HCT116 (cell line): ENCODE results near the gene MYOF.

Experiments used
- CEBPB ChIP-seq: IDR thresholded peaks from 2 replicates; pipeline ENCODE4 v1.6.1; 2012; ENCODE audit warnings: low read depth
- CTCF ChIP-seq, 3 experiments: fragments of 200-600 bp in 1 of 3; sonication (generic) in 1 of 3; IDR thresholded peaks in 2 of 3; conservative IDR thresholded peaks in 1 of 3; 2 replicates each; pipeline ENCODE4 v1.5.1; 2012 to 2017; ENCODE audit warnings: low read depth in 2 of 3, low read length in 2 of 3, antibody characterized with exemption in 1 of 3, borderline replicate concordance in 1 of 3, control low read depth in 1 of 3, mild to moderate bottlenecking in 1 of 3, mixed read lengths in 1 of 3, mixed run types in 1 of 3, moderate library complexity in 1 of 3; ENCODE audit not compliant: insufficient read depth in 1 of 3
- EZH2 ChIP-seq: fragments of 200-600 bp; sonication (generic); IDR thresholded peaks from 2 replicates; pipeline ENCODE4 v1.6.1; 2017; ENCODE audit warnings: antibody characterized with exemption, mixed run types
- JUND ChIP-seq: IDR thresholded peaks from 2 replicates; pipeline ENCODE4 v1.6.1; 2012
- MAX ChIP-seq: IDR thresholded peaks from 2 replicates; pipeline ENCODE4 v1.6.1; 2012
- TCF7L2 ChIP-seq: IDR thresholded peaks from 2 replicates; pipeline ENCODE4 v1.7.0; 2011; ENCODE audit warnings: borderline replicate concordance, inconsistent platforms; ENCODE audit not compliant: insufficient read depth, insufficient read length; ENCODE audit errors: extremely low read depth
- YY1 ChIP-seq: IDR thresholded peaks from 2 replicates; pipeline ENCODE4 v1.6.1; 2011; ENCODE audit warnings: low read length, low read depth, moderate library complexity, mild to moderate bottlenecking; ENCODE audit not compliant: insufficient replicate concordance; ENCODE audit errors: extremely low read depth
- ZNF274 ChIP-seq: fragments of 200-500 bp; sonication (Bioruptor generic); IDR thresholded peaks from 2 replicates; pipeline ENCODE4 v1.6.1; 2014; ENCODE audit warnings: mild to moderate bottlenecking, low read depth, low read length, inconsistent platforms

DNA sequence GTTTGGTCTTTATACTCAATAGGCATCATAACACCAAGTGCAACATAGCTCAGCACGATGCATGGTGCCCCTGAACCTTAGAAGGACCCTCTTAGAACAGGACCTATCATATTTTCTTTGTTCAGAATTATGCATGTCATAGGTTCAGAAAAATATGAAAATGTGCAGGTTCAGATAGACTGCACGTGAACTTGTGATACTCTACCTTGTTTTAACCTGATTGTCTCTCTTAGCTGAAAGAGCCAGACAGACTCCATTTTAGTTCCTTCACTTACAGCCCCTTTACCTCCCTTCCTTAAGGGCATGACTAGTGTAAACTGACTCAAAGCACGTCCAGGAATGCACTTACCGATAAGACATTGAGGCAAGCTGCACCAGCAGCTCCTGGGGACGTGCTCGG is 35.1 kb downstream of the MYOF start:
- no peak for TF ChIP-seq CTCF (IDR thresholded peaks at IDR 0.05 in 2 of 3, conservative IDR thresholded peaks at IDR 0.05 in 1 of 3; ENCODE audit: borderline replicate concordance in 1 of 3, insufficient read depth in 1 of 3, low read depth in 2 of 3, low read length in 2 of 3)
- TF ChIP-seq YY1, result no peak
- TF ChIP-seq EZH2, result no peak
- no peak for TF ChIP-seq TCF7L2
- no peak for TF ChIP-seq JUND
- no peak for TF ChIP-seq CEBPB
- no peak for TF ChIP-seq ZNF274
- 0 out of 2 replicates have a peak, but pooled peaks have one; percentile 4 for TF ChIP-seq MAX
